HepG2 (cell line): ENCODE measurements around the gene EFCAB8. TPM values are rescaled to one million over a fixed set of nuclear protein-coding genes. Genes with fewer than 3 reads are reported as not detected.

Experiments used
- ATRX ChIP-seq: sonication (generic); formaldehyde crosslinking; IDR thresholded peaks from 2 replicates; pipeline ENCODE4 v1.4.0; 2020; ENCODE audit warnings: missing genetic modification reagents, borderline replicate concordance
- BCL6 ChIP-seq: IDR thresholded peaks from 2 replicates; pipeline ENCODE4 v1.6.1; 2016; ENCODE audit warnings: missing genetic modification reagents, missing compliant biosample characterization
- CSRNP1 ChIP-seq: sonication (generic); formaldehyde crosslinking; IDR thresholded peaks from 2 replicates; pipeline ENCODE4 v1.8.1; 2023; ENCODE audit warnings: mild to moderate bottlenecking, missing genetic modification reagents
- GRHL1 ChIP-seq: sonication (generic); formaldehyde crosslinking; conservative IDR thresholded peaks from 2 replicates; pipeline ENCODE4 v1.8.0; 2022; ENCODE audit warnings: missing genetic modification reagents
- HDAC6 ChIP-seq: fragments of 200-600 bp; sonication (generic); IDR thresholded peaks from 2 replicates; pipeline ENCODE4 v1.7.0; 2017; ENCODE audit warnings: mild to moderate bottlenecking, antibody characterized with exemption, low read length, low read depth
- HIVEP1 ChIP-seq: sonication (generic); formaldehyde crosslinking; IDR thresholded peaks from 2 replicates; pipeline ENCODE4 v1.4.0; 2020; ENCODE audit warnings: mild to moderate bottlenecking, missing genetic modification reagents
- KLF16 ChIP-seq, 2 experiments: sonication (generic) in 1 of 2; formaldehyde crosslinking in 1 of 2; IDR thresholded peaks; 2 replicates each; pipeline versions ENCODE4 v1.6.1 to v1.8.0; 2016 to 2023; ENCODE audit warnings: missing genetic modification reagents in 2 of 2, missing compliant biosample characterization in 1 of 2
- MATR3 ChIP-seq: sonication (generic); formaldehyde crosslinking; IDR thresholded peaks from 2 replicates; pipeline ENCODE4 v1.4.0; 2020; ENCODE audit warnings: missing genetic modification reagents
- MTA3 ChIP-seq: sonication (generic); formaldehyde crosslinking; IDR thresholded peaks from 2 replicates; pipeline ENCODE4 v1.4.0; 2020; ENCODE audit warnings: missing genetic modification reagents
- NCOR1 ChIP-seq: fragments of 200-600 bp; sonication (generic); IDR thresholded peaks from 2 replicates; pipeline ENCODE4 v1.7.0; 2017; ENCODE audit warnings: antibody characterized with exemption, low read length, borderline replicate concordance
- NR2F1 ChIP-seq, 2 experiments: fragments of 450-650 bp in 1 of 2; formaldehyde crosslinking in 1 of 2; IDR thresholded peaks; 2 replicates each; pipeline versions ENCODE4 v1.5.0 to v1.6.1; 2016 to 2020; ENCODE audit warnings: mild to moderate bottlenecking in 1 of 2, missing compliant biosample characterization in 1 of 2, missing genetic modification reagents in 1 of 2, moderate library complexity in 1 of 2
- PHF20 ChIP-seq: sonication (generic); formaldehyde crosslinking; IDR thresholded peaks from 2 replicates; pipeline ENCODE4 v1.5.0; 2020; ENCODE audit warnings: mild to moderate bottlenecking, missing genetic modification reagents
- PHF8 ChIP-seq: sonication (generic); formaldehyde crosslinking; IDR thresholded peaks from 2 replicates; pipeline ENCODE4 v1.5.0; 2020; ENCODE audit warnings: missing genetic modification reagents
- PLRG1 ChIP-seq: fragments of 450-650 bp; conservative IDR thresholded peaks from 2 replicates; pipeline ENCODE4 v1.6.1; 2016
- REPIN1 ChIP-seq: sonication (generic); formaldehyde crosslinking; IDR thresholded peaks from 2 replicates; pipeline ENCODE4 v1.8.0; 2022; ENCODE audit warnings: missing genetic modification reagents, low read depth, mild to moderate bottlenecking, borderline replicate concordance
- REXO4 ChIP-seq: sonication (generic); formaldehyde crosslinking; IDR thresholded peaks from 2 replicates; pipeline ENCODE4 v1.8.0; 2022; ENCODE audit warnings: missing genetic modification reagents, mild to moderate bottlenecking, borderline replicate concordance
- RXRB ChIP-seq: IDR thresholded peaks from 2 replicates; pipeline ENCODE4 v1.6.1; 2016; ENCODE audit warnings: borderline replicate concordance, missing genetic modification reagents, missing compliant biosample characterization
- SNAPC2 ChIP-seq: sonication (generic); formaldehyde crosslinking; IDR thresholded peaks from 2 replicates; pipeline ENCODE4 v1.8.1; 2022; ENCODE audit warnings: mild to moderate bottlenecking, missing genetic modification reagents
- SUZ12 ChIP-seq: fragments of 150-350 bp; IDR thresholded peaks from 2 replicates; pipeline ENCODE4 v1.6.1; 2014; ENCODE audit warnings: low read depth, low read length
- ZBTB10 ChIP-seq: sonication (generic); formaldehyde crosslinking; IDR thresholded peaks from 2 replicates; pipeline ENCODE4 v1.4.0; 2020; ENCODE audit warnings: missing genetic modification reagents, borderline replicate concordance
- ZBTB8A ChIP-seq: sonication (generic); formaldehyde crosslinking; IDR thresholded peaks from 2 replicates; pipeline ENCODE4 v1.4.0; 2020; ENCODE audit warnings: mild to moderate bottlenecking, low read depth, missing genetic modification reagents, borderline replicate concordance
- ZIK1 ChIP-seq: sonication (generic); formaldehyde crosslinking; IDR thresholded peaks from 2 replicates; pipeline ENCODE4 v1.5.0; 2020; ENCODE audit warnings: mild to moderate bottlenecking, low read depth, missing genetic modification reagents, borderline replicate concordance
- ZNF232 ChIP-seq: sonication (generic); formaldehyde crosslinking; IDR thresholded peaks from 2 replicates; pipeline ENCODE4 v1.4.0; 2020; ENCODE audit warnings: missing genetic modification reagents, borderline replicate concordance
- ZNF850 ChIP-seq: sonication (generic); formaldehyde crosslinking; conservative IDR thresholded peaks from 2 replicates; pipeline ENCODE4 v1.9.0; 2021; ENCODE audit warnings: mild to moderate bottlenecking, missing genetic modification reagents
- polyA plus RNA-seq, 8 experiments: library from polyadenylated mRNA; depleted of rRNA in 3 of 8; stranded (reverse) in 7 of 8; unstranded in 1 of 8; fragments of >200 nt; fragmentation: Illumina TruSeq in 4 of 8; extraction: Trizol in 4 of 8; gene quantifications; 2 replicates each; pipeline versions ENCODE4 v1.2.1 to v1.2.3, GENCODE V29; 2011 to 2016; ENCODE audit warnings: low read depth in 4 of 8, missing spikeins in 1 of 8, mixed read lengths in 1 of 8; ENCODE audit not compliant: insufficient read depth in 1 of 8
- total RNA-seq, 5 experiments: library from RNA; depleted of rRNA; stranded (reverse); fragments of >200 nt; fragmentation: Illumina TruSeq; extraction: Trizol; gene quantifications; 2 replicates each; pipeline ENCODE4 v1.2.3, GENCODE V29; 2016; ENCODE audit warnings: low read depth in 1 of 5

EFCAB8 gene
- total and polyA plus RNA-seq, 2 of the 13 experiments (the other 11 are each of a cell fraction or from before 2014, with no cell fraction given), result 0.15 to 0.22 TPM

- TF ChIP-seq KLF16 (CRISPR knock-in tag; IDR thresholded peaks at IDR 0.05), result peak in 1 of 2 experiments; percentile 70; a peak in 1 of 4 replicates
- TF ChIP-seq ZBTB8A (CRISPR knock-in tag), result no peak
- no peak for TF ChIP-seq ZNF850 (CRISPR knock-in tag)
- 0 out of 2 replicates have a peak, but pooled peaks have one; percentile 19 for TF ChIP-seq CSRNP1 (CRISPR knock-in tag)
- TF ChIP-seq GRHL1 (CRISPR knock-in tag), result no peak
- TF ChIP-seq PHF8 (CRISPR knock-in tag), result no peak
- TF ChIP-seq PLRG1, result no peak
- no peak; the same call in 1 of the 2 replicates for TF ChIP-seq PHF20 (CRISPR knock-in tag)
- no peak; the same call in 1 of the 2 replicates for TF ChIP-seq REPIN1 (CRISPR knock-in tag)
- 0 out of 2 replicates have a peak, but pooled peaks have one; percentile 73 for TF ChIP-seq REXO4 (CRISPR knock-in tag)
- no peak for TF ChIP-seq RXRB (CRISPR knock-in tag)
- no peak for TF ChIP-seq ZBTB10 (CRISPR knock-in tag)
- no peak for TF ChIP-seq BCL6
- TF ChIP-seq HIVEP1 (CRISPR knock-in tag), result no peak
- TF ChIP-seq NCOR1, result no peak
- TF ChIP-seq SNAPC2, result no peak
- no peak for TF ChIP-seq NR2F1 (CRISPR knock-in tag; IDR thresholded peaks at IDR 0.05)
- TF ChIP-seq HDAC6, result no peak
- no peak for TF ChIP-seq MATR3
- TF ChIP-seq ATRX (CRISPR knock-in tag), result no peak
- peak; percentile 63; the same call in 1 of the 2 replicates for TF ChIP-seq ZNF232 (CRISPR knock-in tag)
- TF ChIP-seq SUZ12, result no peak
- no peak for TF ChIP-seq MTA3 (CRISPR knock-in tag)
- TF ChIP-seq ZIK1, result no peak
Observed at GRCh38 chr20:33008336-33009213, 149.9 kb downstream of the EFCAB8 start (continued).
